NCI-H2196 (cell line): ENCODE measurements around the gene GRIN3B.

Experiments used
- DNase-seq: peaks from one replicate; lab custom pipeline; 2025; ENCODE audit not compliant: unreplicated experiment; lab: John Stamatoyannopoulos, UW

Gene GRIN3B

GRCh38 chr19:990746-991145 is 9.5 kb upstream of the GRIN3B start:
- DNase-seq = no peak

GRCh38 chr19:991174-991931 is 8.9 kb upstream of the GRIN3B start:
- no peak for DNase-seq

DNA sequence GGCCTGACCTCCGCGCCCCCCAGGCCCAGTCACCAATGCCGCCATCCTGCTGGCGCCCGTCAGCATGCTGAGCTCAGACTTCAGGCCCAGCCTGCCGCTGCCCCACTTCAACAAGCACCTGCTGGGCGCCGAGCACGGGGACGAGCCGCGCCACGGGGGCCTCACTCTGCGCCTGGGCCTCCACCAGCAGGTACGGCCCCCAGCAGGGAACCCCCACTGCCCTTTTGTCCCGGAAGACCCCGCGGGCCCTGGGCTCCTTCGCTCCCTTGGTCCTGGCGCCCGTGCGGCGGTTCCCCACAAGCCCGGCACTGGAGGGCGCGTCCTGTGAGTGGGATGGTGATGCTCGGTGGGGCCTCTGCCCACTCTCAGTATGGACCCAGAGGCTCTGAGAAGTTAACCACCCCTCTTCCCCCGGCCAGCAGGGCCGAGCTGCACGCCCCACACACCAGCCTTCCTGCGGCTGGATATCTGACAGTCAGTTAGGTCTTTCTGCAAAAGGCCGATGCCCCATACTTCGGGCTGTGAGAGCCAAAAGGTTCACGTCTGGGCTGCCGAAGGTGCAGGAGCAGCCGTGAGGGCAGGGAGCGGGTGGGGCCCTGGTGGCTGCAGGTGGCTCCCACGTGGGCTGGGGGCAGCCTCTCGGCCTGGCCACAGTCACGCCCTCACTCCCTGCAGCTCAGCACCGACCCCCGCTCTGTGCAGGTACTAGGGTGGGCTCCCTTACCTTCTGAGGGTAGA is 8.1 kb upstream of the GRIN3B start:
- DNase-seq = no peak

DNA sequence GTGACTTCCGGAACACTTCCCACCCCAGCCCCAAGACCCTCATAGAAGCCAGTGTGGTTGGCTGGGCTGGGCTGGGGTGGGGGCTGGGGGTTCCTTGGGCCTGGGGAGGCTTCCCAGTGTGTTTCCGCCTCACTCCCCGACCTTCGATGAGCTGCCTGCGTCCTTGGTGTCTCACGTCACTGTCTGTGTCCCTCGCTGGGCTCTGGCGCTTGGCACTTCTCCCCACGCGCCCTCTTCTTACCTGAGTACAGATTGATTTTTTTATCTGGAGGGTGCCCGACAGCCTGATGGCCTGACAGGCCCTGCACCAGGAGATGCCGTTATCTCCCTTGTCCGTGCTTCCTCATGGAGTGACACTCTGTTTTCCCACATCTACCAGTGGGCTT is 7.6 kb upstream of the GRIN3B start:
- DNase-seq = no peak

DNA sequence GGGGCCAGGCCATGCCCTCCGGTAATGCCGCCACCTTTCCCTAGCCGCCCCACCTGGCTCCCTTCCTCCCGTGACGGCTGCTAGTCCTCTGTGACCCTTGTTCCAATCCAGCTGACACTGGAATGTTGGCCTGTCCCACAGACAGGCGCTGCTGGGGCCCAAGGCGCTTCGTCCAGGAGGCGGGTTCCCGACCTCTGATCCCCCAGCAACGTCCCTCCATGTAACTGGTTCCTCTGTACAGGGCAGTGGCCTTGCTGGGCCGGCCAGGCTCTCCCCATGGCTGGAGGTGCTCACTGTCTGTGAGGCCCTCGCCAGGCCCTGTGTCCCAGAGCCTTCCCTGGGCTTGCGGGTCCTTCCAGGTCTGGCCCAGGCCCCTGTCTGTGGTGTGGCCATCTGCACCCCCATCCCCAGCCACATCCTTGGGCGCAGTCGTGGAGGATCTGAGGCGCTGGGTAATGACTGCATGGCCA is 6.8 kb upstream of the GRIN3B start:
- DNase-seq = no peak

GRCh38 chr19:993831-994393 is 6.3 kb upstream of the GRIN3B start:
- no peak for DNase-seq

DNA sequence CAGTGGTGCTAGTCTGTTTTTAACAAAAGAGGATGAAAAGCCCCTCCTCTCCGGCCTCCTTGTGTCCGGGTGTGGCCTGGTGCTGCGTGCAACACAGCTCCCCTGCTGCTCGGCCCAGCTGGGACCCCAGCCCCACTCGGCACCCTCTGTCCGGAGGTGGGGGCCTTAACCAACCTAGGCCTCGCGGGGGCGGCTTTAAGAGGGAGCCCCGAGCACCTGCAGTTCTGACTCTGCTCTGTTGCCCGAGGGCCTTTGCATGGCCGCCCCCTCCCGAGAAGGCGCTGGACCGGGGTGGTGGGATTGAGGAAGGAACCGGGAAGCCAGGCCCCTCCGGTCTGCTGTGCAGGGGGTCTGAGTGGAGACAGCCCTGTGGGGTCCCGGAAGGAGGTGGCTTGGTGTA is 5.7 kb upstream of the GRIN3B start:
- no peak for DNase-seq

DNA sequence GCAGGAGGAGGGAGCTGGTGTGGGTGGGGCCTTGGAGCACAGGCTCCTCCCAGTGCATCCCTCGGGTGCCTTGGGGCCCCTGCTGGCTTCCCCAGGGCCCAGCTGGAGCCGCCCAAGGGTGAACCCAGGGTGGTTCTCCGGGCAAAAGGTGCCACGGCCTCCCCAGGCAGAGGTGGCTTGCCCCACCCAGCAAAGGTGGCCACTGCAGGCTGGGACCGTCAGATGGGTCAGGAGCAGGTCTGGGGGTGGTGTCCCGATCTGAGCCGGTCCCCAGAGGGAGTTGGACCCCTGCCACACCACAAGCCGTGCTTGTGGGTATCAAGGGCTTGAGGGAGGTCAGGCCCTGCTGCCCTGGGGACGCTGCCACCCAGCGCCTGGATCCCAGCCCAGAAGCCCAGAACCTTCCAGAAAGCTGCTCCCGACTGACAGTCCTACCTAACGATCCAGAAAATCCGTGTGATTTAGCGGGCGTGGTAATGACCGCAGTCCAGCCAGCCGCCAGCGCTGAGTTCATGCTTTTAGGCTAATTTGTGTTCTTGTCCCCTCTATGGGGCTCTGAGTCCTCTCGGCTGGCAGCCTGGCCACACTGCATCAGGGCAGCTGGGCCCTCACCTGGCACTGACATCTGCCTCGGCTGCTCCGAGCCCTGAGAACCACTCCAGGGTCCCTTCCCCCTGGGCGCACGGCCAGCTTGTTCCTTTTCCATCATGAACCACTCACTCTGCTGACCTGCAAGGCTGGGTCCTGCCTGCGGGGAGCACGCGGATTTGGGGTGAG is 5.0 kb upstream of the GRIN3B start:
- DNase-seq = peak; percentile 61

DNA sequence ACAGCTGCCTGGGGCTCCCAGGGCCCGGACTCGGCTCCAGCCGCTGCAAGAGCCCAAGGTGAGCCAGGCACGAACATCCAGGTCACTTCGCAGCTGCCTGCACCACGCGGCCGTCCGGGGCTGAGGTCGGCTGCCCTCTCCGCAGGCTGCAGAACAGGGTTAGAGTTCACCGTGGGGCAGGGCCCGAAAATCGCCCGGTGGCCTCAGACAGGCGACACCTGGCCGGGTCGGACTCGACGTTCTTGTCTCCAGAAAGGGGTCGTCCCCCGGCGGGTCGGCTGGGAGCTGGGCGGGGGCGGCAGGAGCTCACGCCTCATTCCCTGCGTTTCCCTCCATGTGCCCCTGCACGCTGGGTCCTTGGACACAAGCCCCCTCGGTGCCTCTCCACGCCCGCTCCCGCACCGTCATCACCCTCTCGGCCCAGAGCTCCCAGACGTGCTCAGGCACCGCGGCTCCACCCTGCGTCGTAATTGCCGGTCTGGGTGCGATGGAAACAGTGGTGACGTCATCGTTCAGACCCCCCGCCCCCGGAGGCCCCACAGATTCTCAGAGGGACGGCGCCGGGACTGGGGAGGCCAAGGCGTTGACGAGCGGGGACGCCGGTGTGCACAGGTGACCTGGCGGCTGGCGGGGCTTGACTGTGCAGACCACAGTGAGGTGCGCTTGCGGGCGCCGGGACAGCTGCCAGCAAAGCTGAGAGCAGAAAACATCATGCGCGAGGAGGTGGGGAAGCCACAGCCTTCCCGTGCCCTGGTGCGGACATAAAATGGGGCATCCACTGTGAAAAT is 4.0 kb upstream of the GRIN3B start:
- DNase-seq = peak; percentile 64

GRCh38 chr19:998064-998463 is 2.2 kb upstream of the GRIN3B start:
- DNase-seq = no peak

- no peak for DNase-seq
Observed at GRCh38 chr19:999379-999719, 870 bp upstream of the GRIN3B start.

GRCh38 chr19:1000591-1001537 is 645 bp downstream of the GRIN3B start:
- DNase-seq = no peak

- peak; percentile 48 for DNase-seq
Observed at GRCh38 chr19:1001538-1002166, 1.4 kb downstream of the GRIN3B start.

DNA sequence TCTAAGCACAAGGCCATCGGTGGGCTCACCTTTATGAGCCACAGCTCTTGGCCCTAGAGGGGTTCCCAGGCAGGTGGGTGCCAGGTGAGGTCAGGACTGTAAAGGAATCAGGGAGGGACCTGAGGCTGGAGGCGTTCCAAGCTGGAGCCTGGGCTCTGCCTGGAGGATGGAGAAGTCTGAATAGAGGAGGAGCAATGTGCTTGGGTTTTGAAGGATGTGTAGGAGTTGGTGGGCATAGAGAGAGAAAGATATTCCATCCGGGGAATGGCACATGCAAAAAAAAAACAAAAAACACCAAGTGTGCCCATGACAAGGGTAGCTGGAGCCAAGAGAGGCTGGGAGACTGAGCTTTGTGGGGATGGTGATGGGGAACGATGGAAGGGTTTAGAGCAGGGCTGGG is 2.4 kb downstream of the GRIN3B start:
- DNase-seq = no peak

- no peak for DNase-seq
Observed at GRCh38 chr19:1003283-1003682, 3.1 kb downstream of the GRIN3B start.

- DNase-seq = no peak
Observed at GRCh38 chr19:1004204-1004802, 4.1 kb downstream of the GRIN3B start.

- DNase-seq = no peak
Observed at GRCh38 chr19:1004803-1005664, 4.8 kb downstream of the GRIN3B start.
